Measurements from ENCODE around the gene GLOD5. TPM values are rescaled to one million over a fixed set of nuclear protein-coding genes. Genes with fewer than 3 reads are reported as not detected.

GLOD5 gene
- total RNA-seq, 1 experiment from 2014 or later = not detected

- DNase-seq (ENCODE audit: low read depth) = no peak
- in situ Hi-C loops (cut with HindIII; ENCODE audit: low pct_unique_long_range_greater_than_20kb, low sequenced_read_pairs) = no loop called here
Measured at GRCh38 chrX:48787505-48788443, 26.2 kb downstream of the GLOD5 start.

GRCh38 chrX:48789366-48790220 is 28.0 kb downstream of the GLOD5 start:
- in situ Hi-C loops (cut with HindIII; ENCODE audit: low pct_unique_long_range_greater_than_20kb, low sequenced_read_pairs) = no loop called here
- DNase-seq (ENCODE audit: low read depth) = no peak

GRCh38 chrX:48790477-48790876 is 28.9 kb downstream of the GLOD5 start:
- no peak for DNase-seq (ENCODE audit: low read depth)
- in situ Hi-C loops (cut with HindIII; ENCODE audit: low pct_unique_long_range_greater_than_20kb, low sequenced_read_pairs) = no loop called here

GRCh38 chrX:48791063-48791820 is 29.7 kb downstream of the GLOD5 start:
- in situ Hi-C loops (cut with HindIII; ENCODE audit: low pct_unique_long_range_greater_than_20kb, low sequenced_read_pairs) = no loop called here
- DNase-seq (ENCODE audit: low read depth) = no peak

- no peak for DNase-seq (ENCODE audit: low read depth)
- in situ Hi-C loops (cut with HindIII; ENCODE audit: low pct_unique_long_range_greater_than_20kb, low sequenced_read_pairs) = no loop called here
Measured at GRCh38 chrX:48792219-48792618, 30.7 kb downstream of the GLOD5 start.

- in situ Hi-C loops (cut with HindIII; ENCODE audit: low pct_unique_long_range_greater_than_20kb, low sequenced_read_pairs) = no loop called here
- DNase-seq (ENCODE audit: low read depth) = no peak
Measured at GRCh38 chrX:48793935-48794334, 32.4 kb downstream of the GLOD5 start.

- DNase-seq (ENCODE audit: low read depth) = no peak
- in situ Hi-C loops (cut with HindIII; ENCODE audit: low pct_unique_long_range_greater_than_20kb, low sequenced_read_pairs) = no loop called here
Measured at GRCh38 chrX:48794340-48794910, 32.9 kb downstream of the GLOD5 start.

GRCh38 chrX:48794911-48795515 is 33.5 kb downstream of the GLOD5 start:
- in situ Hi-C loops (cut with HindIII; ENCODE audit: low pct_unique_long_range_greater_than_20kb, low sequenced_read_pairs) = no loop called here
- DNase-seq (ENCODE audit: low read depth) = peak; percentile 10

GRCh38 chrX:48798318-48798717 is 36.8 kb downstream of the GLOD5 start:
- in situ Hi-C loops (cut with HindIII; ENCODE audit: low pct_unique_long_range_greater_than_20kb, low sequenced_read_pairs) = no loop called here
- DNase-seq (ENCODE audit: low read depth) = no peak

GRCh38 chrX:48800574-48801279 is 39.2 kb downstream of the GLOD5 start:
- in situ Hi-C loops (cut with HindIII; ENCODE audit: low pct_unique_long_range_greater_than_20kb, low sequenced_read_pairs) = no loop called here
- DNase-seq (ENCODE audit: low read depth) = peak; percentile 3

GRCh38 chrX:48801280-48802088 is 39.9 kb downstream of the GLOD5 start, which contains the start of gene HDAC6:
Gene HDAC6, plus strand, starts transcription at chrX:48802067. Its CDS starts 626 bp downstream, at chrX:48802693.
- in situ Hi-C loops (cut with HindIII; ENCODE audit: low pct_unique_long_range_greater_than_20kb, low sequenced_read_pairs) = no loop called here
- peak; percentile 99 for DNase-seq (ENCODE audit: low read depth)

- in situ Hi-C loops (cut with HindIII; ENCODE audit: low pct_unique_long_range_greater_than_20kb, low sequenced_read_pairs) = no loop called here
Measured at GRCh38 chrX:48802089-48802904, 40.8 kb downstream of the GLOD5 start.

GRCh38 chrX:48802905-48803200 is 41.3 kb downstream of the GLOD5 start:
- in situ Hi-C loops (cut with HindIII; ENCODE audit: low pct_unique_long_range_greater_than_20kb, low sequenced_read_pairs) = no loop called here
- no peak for DNase-seq (ENCODE audit: low read depth)

More at GRCh38 chrX:48802089-48802904, 40.8 kb downstream of the GLOD5 start:
- DNase-seq (ENCODE audit: low read depth) = peak; percentile 90

- in situ Hi-C loops (cut with HindIII; ENCODE audit: low pct_unique_long_range_greater_than_20kb, low sequenced_read_pairs) = no loop called here
- DNase-seq (ENCODE audit: low read depth) = no peak
Measured at GRCh38 chrX:48806081-48806480, 44.5 kb downstream of the GLOD5 start.

GRCh38 chrX:48813644-48814043 is 52.1 kb downstream of the GLOD5 start:
- DNase-seq (ENCODE audit: low read depth) = no peak
- in situ Hi-C loops (cut with HindIII; ENCODE audit: low pct_unique_long_range_greater_than_20kb, low sequenced_read_pairs) = no loop called here

GRCh38 chrX:48814722-48815121 is 53.2 kb downstream of the GLOD5 start:
- in situ Hi-C loops (cut with HindIII; ENCODE audit: low pct_unique_long_range_greater_than_20kb, low sequenced_read_pairs) = no loop called here

More at GRCh38 chrX:48814722-48815121, 53.2 kb downstream of the GLOD5 start:
- DNase-seq (ENCODE audit: low read depth) = no peak
